ENCODE data around the gene CROCC2. TPM values are rescaled to one million over a fixed set of nuclear protein-coding genes. Genes with fewer than 3 reads are reported as not detected.

The CROCC2 gene
- total and polyA plus RNA-seq, 2 of the 13 experiments (the other 11 are each of a cell fraction or from before 2014, with no cell fraction given): not detected

DNA sequence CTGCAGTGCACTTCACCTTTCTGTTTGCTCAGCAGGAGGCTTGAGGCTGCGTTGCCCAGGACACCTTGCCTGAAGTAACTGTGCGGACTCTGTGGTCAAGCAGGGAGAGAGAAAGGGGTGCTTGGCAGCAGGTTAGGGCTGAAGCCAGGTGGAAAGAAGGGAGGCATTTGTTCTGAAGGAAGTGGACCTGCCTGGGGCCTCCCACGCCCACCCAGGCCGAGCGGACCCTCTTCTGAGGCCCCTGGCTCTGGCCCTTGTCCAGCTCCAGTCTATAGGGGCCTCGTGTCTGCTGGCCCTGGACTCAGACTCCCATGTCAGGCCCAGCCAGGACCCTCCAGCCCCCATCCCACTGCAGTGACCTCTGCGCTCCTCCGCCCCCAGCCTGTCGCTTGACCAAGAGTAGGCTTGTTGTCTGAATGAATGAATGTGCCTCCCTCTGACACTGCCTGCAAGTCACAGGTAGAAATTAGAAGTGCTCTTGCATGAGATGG is 94.7 kb downstream of the CROCC2 start:
- Histone ChIP-seq H3K9me3 (ENCODE audit: low read length) (peaks cover 5% of the 10 kb centered on the region; the same call in 1 of the 2 replicates), H3K36me3 (replicated peaks in 1 of 2; ENCODE audit: control insufficient read depth in 1 of 2, insufficient read depth in 2 of 2, low read length in 2 of 2) (no peaks in the 10 kb centered on the region), H3K9ac (ENCODE audit: insufficient read depth, low read depth, low read length) (no peak overlapping the region), H3K27me3 (ENCODE audit: control insufficient read depth in 1 of 2, insufficient read depth in 2 of 2, low read length in 2 of 2) (peaks cover 11 to 37% of the 10 kb centered on the region in 2 experiments; a peak in 4 of 5 replicates), H3K4me3 (replicated peaks in 1 of 3; ENCODE audit: insufficient read depth in 1 of 3, low read depth in 2 of 3, low read length in 3 of 3) (no peak overlapping the region), H3K27ac (ENCODE audit: extremely low read length, insufficient read depth, low read length) (no peak overlapping the region), H3K79me2 (ENCODE audit: insufficient read depth, low read length) (no peaks in the 10 kb centered on the region), H3K4me1 (ENCODE audit: insufficient read depth, low read length) (peaks cover 47% of the 10 kb centered on the region), H3K4me2 (ENCODE audit: low read depth, low read length) (no peak overlapping the region), H4K20me1 (ENCODE audit: insufficient read depth, low read length) (no peaks in the 10 kb centered on the region), H2AFZ (ENCODE audit: low read length) (no peak overlapping the region)
- no TSS peak for BruUV-seq (replicated peaks)
- WGBS (ENCODE audit: low lambda C conversion rate): 52% methylated on average over 8 of the region's 9 CpGs
- ATAC-seq (no peak), DNase-seq (ENCODE audit: low spot score) (no peak), FAIRE-seq (peak; percentile 56)
- intact Hi-C loops (cut with micrococcal nuclease; ENCODE audit: unreplicated experiment): no loop called here
- in situ Hi-C loops (cut with HindIII; ENCODE audit: extremely low pct_ligation_motif_present, low pct_unique_long_range_greater_than_20kb): no loop called here
- ChIA-PET POLR2A (no interaction called here), CTCF (ENCODE audit: low intra/inter-chr PET ratio, low total read pairs) (no interaction called here)
- no peak for TF ChIP-seq SKI (IDR thresholded peaks at IDR 0.05; ENCODE audit: partially characterized antibody)

DNA sequence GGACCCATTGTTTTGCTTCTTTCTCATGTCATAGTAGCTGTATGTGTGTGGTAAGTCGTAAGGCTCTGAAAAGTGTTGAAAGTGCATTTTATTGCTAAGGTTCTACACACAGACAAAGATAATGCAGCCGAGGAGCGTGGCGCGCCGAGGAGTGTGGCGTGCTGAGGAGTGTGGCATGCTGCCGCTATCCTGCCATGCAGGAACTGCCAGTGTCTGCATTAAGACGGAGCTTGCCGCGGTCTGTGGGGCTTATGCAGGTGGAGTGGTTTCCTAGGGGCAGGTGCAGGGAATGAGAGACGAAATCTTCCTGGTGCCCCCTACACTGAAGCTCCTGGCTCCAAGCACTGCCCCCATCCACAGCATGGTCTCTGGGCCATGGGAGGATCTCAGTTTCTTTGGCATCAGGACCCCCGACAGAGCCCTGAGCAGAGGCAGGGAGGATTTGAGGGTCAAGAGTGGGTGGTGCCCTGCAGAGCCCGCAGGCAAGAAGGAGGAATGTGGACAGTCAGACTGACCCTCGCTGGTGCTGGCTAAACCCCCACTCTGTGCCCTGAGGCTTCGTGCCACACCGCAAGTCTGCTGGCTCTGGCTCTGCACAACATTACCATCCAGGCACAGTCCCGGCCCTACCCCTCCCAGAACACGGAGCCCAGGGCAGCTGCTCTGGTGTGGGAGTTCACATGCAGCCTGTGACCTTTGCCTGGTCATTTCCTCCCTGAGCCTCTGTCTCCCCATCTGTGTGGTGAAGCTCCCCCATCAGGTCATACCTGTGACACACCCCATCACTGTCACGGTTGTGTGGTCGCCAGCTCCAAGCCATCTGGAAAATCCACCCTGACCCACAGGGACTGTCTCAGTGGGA is 95.5 kb downstream of the CROCC2 start:
- no peaks in the 10 kb centered on the region for H3K36me3 ChIP-seq (replicated peaks in 1 of 2; ENCODE audit: control insufficient read depth in 1 of 2, insufficient read depth in 2 of 2, low read length in 2 of 2)
- no peak overlapping the region for H3K9ac ChIP-seq (ENCODE audit: insufficient read depth, low read depth, low read length)
- in situ Hi-C loops (cut with HindIII; ENCODE audit: extremely low pct_ligation_motif_present, low pct_unique_long_range_greater_than_20kb): no loop called here
- H3K27me3 ChIP-seq (ENCODE audit: control insufficient read depth in 1 of 2, insufficient read depth in 2 of 2, low read length in 2 of 2): peaks cover 6 to 31% of the 10 kb centered on the region in 2 experiments; a peak in 4 of 5 replicates
- H3K4me3 ChIP-seq (replicated peaks in 1 of 3; ENCODE audit: insufficient read depth in 1 of 3, low read depth in 2 of 3, low read length in 3 of 3): no peak overlapping the region
- peaks cover 40% of the 10 kb centered on the region for H3K4me1 ChIP-seq (ENCODE audit: insufficient read depth, low read length)
- no peak overlapping the region for H2AFZ ChIP-seq (ENCODE audit: low read length)
- ChIA-PET CTCF (ENCODE audit: low intra/inter-chr PET ratio, low total read pairs) (no interaction called here), POLR2A (interaction anchor here (1.0 kb wide), 1 partner anchor 220 kb away, joined by 3 read pairs; no protein-coding TSS in a partner anchor)
- FAIRE-seq (no peak), DNase-seq (ENCODE audit: low spot score) (no peak), ATAC-seq (no peak)
- H4K20me1 ChIP-seq (ENCODE audit: insufficient read depth, low read length): no peaks in the 10 kb centered on the region
- H3K79me2 ChIP-seq (ENCODE audit: insufficient read depth, low read length): no peaks in the 10 kb centered on the region
- 74% methylated on average over 17 of the region's 21 CpGs for WGBS (ENCODE audit: low lambda C conversion rate)
- intact Hi-C loops (cut with micrococcal nuclease; ENCODE audit: unreplicated experiment): no loop called here
- H3K4me2 ChIP-seq (ENCODE audit: low read depth, low read length): no peak overlapping the region
- BruUV-seq (replicated peaks): no TSS peak
- H3K27ac ChIP-seq (ENCODE audit: extremely low read length, insufficient read depth, low read length): no peak overlapping the region
- H3K9me3 ChIP-seq (ENCODE audit: low read length): peaks cover 5% of the 10 kb centered on the region; the same call in 1 of the 2 replicates
- TF ChIP-seq, protein P1, sequence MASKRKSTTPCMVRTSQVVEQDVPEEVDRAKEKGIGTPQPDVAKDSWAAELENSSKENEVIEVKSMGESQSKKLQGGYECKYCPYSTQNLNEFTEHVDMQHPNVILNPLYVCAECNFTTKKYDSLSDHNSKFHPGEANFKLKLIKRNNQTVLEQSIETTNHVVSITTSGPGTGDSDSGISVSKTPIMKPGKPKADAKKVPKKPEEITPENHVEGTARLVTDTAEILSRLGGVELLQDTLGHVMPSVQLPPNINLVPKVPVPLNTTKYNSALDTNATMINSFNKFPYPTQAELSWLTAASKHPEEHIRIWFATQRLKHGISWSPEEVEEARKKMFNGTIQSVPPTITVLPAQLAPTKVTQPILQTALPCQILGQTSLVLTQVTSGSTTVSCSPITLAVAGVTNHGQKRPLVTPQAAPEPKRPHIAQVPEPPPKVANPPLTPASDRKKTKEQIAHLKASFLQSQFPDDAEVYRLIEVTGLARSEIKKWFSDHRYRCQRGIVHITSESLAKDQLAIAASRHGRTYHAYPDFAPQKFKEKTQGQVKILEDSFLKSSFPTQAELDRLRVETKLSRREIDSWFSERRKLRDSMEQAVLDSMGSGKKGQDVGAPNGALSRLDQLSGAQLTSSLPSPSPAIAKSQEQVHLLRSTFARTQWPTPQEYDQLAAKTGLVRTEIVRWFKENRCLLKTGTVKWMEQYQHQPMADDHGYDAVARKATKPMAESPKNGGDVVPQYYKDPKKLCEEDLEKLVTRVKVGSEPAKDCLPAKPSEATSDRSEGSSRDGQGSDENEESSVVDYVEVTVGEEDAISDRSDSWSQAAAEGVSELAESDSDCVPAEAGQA (IDR thresholded peaks at IDR 0.05; ENCODE audit: low read depth): no peak
- TF ChIP-seq, protein P1 (CRISPR knock-in tag; IDR thresholded peaks at IDR 0.05; ENCODE audit: borderline replicate concordance): no peak
- TF ChIP-seq, protein P2, sequence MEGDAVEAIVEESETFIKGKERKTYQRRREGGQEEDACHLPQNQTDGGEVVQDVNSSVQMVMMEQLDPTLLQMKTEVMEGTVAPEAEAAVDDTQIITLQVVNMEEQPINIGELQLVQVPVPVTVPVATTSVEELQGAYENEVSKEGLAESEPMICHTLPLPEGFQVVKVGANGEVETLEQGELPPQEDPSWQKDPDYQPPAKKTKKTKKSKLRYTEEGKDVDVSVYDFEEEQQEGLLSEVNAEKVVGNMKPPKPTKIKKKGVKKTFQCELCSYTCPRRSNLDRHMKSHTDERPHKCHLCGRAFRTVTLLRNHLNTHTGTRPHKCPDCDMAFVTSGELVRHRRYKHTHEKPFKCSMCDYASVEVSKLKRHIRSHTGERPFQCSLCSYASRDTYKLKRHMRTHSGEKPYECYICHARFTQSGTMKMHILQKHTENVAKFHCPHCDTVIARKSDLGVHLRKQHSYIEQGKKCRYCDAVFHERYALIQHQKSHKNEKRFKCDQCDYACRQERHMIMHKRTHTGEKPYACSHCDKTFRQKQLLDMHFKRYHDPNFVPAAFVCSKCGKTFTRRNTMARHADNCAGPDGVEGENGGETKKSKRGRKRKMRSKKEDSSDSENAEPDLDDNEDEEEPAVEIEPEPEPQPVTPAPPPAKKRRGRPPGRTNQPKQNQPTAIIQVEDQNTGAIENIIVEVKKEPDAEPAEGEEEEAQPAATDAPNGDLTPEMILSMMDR (CRISPR knock-in tag; IDR thresholded peaks at IDR 0.05): peak; percentile 36
- TF ChIP-seq, protein P3, sequence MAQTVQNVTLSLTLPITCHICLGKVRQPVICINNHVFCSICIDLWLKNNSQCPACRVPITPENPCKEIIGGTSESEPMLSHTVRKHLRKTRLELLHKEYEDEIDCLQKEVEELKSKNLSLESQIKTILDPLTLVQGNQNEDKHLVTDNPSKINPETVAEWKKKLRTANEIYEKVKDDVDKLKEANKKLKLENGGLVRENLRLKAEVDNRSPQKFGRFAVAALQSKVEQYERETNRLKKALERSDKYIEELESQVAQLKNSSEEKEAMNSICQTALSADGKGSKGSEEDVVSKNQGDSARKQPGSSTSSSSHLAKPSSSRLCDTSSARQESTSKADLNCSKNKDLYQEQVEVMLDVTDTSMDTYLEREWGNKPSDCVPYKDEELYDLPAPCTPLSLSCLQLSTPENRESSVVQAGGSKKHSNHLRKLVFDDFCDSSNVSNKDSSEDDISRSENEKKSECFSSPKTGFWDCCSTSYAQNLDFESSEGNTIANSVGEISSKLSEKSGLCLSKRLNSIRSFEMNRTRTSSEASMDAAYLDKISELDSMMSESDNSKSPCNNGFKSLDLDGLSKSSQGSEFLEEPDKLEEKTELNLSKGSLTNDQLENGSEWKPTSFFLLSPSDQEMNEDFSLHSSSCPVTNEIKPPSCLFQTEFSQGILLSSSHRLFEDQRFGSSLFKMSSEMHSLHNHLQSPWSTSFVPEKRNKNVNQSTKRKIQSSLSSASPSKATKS (CRISPR knock-in tag; IDR thresholded peaks at IDR 0.05): no peak
- no peak for TF ChIP-seq ZSCAN9 (CRISPR knock-in tag; IDR thresholded peaks at IDR 0.05; ENCODE audit: borderline replicate concordance)

Measured in HepG2 (cell line).